Measurements from ENCODE around the gene NXF2.
"Not testable (repeated sequence)": the region's sequence is repeated elsewhere in the genome, so short reads cannot be mapped to it uniquely, and the experiment has no call there.

GRCh38 chrX:102235678-102236077, 11.3 kb upstream of the NXF2 start:
- TF ChIP-seq CTCF (IDR thresholded peaks at IDR 0.05); CREB1 (CRISPR knock-in tag; IDR thresholded peaks at IDR 0.05): not testable (repeated sequence)

Measured in WTC11 (cell line).